ENCODE measurements around the gene CYREN. TPM values are rescaled to one million over a fixed set of nuclear protein-coding genes. Genes with fewer than 3 reads are reported as not detected.

Gene CYREN
- total and polyA plus RNA-seq, 2 experiments from 2014 or later = 22.7 to 70.6 TPM

- peaks cover 17% of the 10 kb centered on the region for H3K4me1 Mint-ChIP-seq
- H3K36me3 ChIP-seq (ENCODE audit: insufficient read depth) = peaks cover 7% of the 10 kb centered on the region; the same call in 1 of the 2 replicates
These were observed 26.8 kb upstream of the CYREN start for GRCh38 chr7:135197343-135197742.

More at GRCh38 chr7:135197343-135197742, 26.8 kb upstream of the CYREN start:
- Histone ChIP-seq H3K79me2 (replicated peaks; ENCODE audit: insufficient read depth) (no peaks in the 10 kb centered on the region), H3K27ac (ENCODE audit: low read depth) (no peak overlapping the region), H3F3A (replicated peaks; ENCODE audit: low read depth) (no peaks in the 10 kb centered on the region), H3K9me2 (ENCODE audit: insufficient read depth) (no peaks in the 10 kb centered on the region), H3K27me3 (ENCODE audit: insufficient read depth) (no peaks in the 10 kb centered on the region), H3K4me2 (no peak overlapping the region), H4K20me1 (replicated peaks; ENCODE audit: insufficient read depth) (no peaks in the 10 kb centered on the region), H3K4me3 (no peak overlapping the region), H2AFZ (no peak overlapping the region), H3K4me1 (ENCODE audit: insufficient read depth) (peaks cover 10% of the 10 kb centered on the region; the same call in 1 of the 2 replicates)
- no peak for DNase-seq (ENCODE audit: low spot score)
- no peak for ATAC-seq
- Mint-ChIP-seq H3K4me3 (no peak overlapping the region), H3K27me3 (ENCODE audit: insufficient read depth, low read depth, poor library complexity) (peaks cover 5% of the 10 kb centered on the region), H3K36me3 (ENCODE audit: low read depth) (peaks cover 15% of the 10 kb centered on the region), H3K27ac (no peak overlapping the region), H3K9me3 (no peaks in the 10 kb centered on the region)
- TF ChIP-seq, protein P1, sequence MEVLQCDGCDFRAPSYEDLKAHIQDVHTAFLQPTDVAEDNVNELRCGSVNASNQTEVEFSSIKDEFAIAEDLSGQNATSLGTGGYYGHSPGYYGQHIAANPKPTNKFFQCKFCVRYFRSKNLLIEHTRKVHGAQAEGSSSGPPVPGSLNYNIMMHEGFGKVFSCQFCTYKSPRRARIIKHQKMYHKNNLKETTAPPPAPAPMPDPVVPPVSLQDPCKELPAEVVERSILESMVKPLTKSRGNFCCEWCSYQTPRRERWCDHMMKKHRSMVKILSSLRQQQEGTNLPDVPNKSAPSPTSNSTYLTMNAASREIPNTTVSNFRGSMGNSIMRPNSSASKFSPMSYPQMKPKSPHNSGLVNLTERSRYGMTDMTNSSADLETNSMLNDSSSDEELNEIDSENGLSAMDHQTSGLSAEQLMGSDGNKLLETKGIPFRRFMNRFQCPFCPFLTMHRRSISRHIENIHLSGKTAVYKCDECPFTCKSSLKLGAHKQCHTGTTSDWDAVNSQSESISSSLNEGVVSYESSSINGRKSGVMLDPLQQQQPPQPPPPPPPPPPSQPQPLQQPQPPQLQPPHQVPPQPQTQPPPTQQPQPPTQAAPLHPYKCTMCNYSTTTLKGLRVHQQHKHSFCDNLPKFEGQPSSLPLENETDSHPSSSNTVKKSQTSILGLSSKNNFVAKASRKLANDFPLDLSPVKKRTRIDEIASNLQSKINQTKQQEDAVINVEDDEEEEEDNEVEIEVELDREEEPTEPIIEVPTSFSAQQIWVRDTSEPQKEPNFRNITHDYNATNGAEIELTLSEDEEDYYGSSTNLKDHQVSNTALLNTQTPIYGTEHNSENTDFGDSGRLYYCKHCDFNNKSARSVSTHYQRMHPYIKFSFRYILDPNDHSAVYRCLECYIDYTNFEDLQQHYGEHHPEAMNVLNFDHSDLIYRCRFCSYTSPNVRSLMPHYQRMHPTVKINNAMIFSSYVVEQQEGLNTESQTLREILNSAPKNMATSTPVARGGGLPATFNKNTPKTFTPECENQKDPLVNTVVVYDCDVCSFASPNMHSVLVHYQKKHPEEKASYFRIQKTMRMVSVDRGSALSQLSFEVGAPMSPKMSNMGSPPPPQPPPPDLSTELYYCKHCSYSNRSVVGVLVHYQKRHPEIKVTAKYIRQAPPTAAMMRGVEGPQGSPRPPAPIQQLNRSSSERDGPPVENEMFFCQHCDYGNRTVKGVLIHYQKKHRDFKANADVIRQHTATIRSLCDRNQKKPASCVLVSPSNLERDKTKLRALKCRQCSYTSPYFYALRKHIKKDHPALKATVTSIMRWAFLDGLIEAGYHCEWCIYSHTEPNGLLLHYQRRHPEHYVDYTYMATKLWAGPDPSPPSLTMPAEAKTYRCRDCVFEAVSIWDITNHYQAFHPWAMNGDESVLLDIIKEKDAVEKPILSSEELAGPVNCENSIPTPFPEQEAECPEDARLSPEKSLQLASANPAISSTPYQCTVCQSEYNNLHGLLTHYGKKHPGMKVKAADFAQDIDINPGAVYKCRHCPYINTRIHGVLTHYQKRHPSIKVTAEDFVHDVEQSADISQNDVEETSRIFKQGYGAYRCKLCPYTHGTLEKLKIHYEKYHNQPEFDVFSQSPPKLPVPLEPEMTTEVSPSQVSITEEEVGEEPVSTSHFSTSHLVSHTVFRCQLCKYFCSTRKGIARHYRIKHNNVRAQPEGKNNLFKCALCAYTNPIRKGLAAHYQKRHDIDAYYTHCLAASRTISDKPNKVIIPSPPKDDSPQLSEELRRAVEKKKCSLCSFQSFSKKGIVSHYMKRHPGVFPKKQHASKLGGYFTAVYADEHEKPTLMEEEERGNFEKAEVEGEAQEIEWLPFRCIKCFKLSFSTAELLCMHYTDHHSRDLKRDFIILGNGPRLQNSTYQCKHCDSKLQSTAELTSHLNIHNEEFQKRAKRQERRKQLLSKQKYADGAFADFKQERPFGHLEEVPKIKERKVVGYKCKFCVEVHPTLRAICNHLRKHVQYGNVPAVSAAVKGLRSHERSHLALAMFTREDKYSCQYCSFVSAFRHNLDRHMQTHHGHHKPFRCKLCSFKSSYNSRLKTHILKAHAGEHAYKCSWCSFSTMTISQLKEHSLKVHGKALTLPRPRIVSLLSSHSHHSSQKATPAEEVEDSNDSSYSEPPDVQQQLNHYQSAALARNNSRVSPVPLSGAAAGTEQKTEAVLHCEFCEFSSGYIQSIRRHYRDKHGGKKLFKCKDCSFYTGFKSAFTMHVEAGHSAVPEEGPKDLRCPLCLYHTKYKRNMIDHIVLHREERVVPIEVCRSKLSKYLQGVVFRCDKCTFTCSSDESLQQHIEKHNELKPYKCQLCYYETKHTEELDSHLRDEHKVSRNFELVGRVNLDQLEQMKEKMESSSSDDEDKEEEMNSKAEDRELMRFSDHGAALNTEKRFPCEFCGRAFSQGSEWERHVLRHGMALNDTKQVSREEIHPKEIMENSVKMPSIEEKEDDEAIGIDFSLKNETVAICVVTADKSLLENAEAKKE (CRISPR knock-in tag; IDR thresholded peaks at IDR 0.05) = no peak
- no peak for TF ChIP-seq NANOG (IDR thresholded peaks at IDR 0.05; ENCODE audit: borderline replicate concordance)
- no peak for TF ChIP-seq STAT1 (IDR thresholded peaks at IDR 0.05; ENCODE audit: unreplicated experiment)
- TF ChIP-seq POLR2AphosphoS5 (IDR thresholded peaks at IDR 0.05; ENCODE audit: low read depth) = no peak
- no peak for TF ChIP-seq EZH2 (IDR thresholded peaks at IDR 0.05; ENCODE audit: low read depth, unreplicated experiment)
- TF ChIP-seq EZH2phosphoT487 (IDR thresholded peaks at IDR 0.05; ENCODE audit: unreplicated experiment) = no peak
- TF ChIP-seq ZNF114 (CRISPR knock-in tag; IDR thresholded peaks at IDR 0.05) = no peak
- TF ChIP-seq JUNB (IDR thresholded peaks at IDR 0.05; ENCODE audit: unreplicated experiment) = no peak
- TF ChIP-seq, protein P2, sequence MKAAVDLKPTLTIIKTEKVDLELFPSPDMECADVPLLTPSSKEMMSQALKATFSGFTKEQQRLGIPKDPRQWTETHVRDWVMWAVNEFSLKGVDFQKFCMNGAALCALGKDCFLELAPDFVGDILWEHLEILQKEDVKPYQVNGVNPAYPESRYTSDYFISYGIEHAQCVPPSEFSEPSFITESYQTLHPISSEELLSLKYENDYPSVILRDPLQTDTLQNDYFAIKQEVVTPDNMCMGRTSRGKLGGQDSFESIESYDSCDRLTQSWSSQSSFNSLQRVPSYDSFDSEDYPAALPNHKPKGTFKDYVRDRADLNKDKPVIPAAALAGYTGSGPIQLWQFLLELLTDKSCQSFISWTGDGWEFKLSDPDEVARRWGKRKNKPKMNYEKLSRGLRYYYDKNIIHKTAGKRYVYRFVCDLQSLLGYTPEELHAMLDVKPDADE (IDR thresholded peaks at IDR 0.05) = no peak
- no peak for TF ChIP-seq REST (IDR thresholded peaks at IDR 0.05; ENCODE audit: unreplicated experiment)
- TF ChIP-seq, protein P3, sequence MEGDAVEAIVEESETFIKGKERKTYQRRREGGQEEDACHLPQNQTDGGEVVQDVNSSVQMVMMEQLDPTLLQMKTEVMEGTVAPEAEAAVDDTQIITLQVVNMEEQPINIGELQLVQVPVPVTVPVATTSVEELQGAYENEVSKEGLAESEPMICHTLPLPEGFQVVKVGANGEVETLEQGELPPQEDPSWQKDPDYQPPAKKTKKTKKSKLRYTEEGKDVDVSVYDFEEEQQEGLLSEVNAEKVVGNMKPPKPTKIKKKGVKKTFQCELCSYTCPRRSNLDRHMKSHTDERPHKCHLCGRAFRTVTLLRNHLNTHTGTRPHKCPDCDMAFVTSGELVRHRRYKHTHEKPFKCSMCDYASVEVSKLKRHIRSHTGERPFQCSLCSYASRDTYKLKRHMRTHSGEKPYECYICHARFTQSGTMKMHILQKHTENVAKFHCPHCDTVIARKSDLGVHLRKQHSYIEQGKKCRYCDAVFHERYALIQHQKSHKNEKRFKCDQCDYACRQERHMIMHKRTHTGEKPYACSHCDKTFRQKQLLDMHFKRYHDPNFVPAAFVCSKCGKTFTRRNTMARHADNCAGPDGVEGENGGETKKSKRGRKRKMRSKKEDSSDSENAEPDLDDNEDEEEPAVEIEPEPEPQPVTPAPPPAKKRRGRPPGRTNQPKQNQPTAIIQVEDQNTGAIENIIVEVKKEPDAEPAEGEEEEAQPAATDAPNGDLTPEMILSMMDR (conservative IDR thresholded peaks at IDR 0.05; ENCODE audit: low read depth in 2 of 2) = no peak
- no peak for TF ChIP-seq ZNF331 (CRISPR knock-in tag; IDR thresholded peaks at IDR 0.05; ENCODE audit: low read depth)
- no peak for TF ChIP-seq CREB1 (CRISPR knock-in tag; IDR thresholded peaks at IDR 0.05; ENCODE audit: low read depth)
